ENCODE data around the gene CTBP2.

DNA sequence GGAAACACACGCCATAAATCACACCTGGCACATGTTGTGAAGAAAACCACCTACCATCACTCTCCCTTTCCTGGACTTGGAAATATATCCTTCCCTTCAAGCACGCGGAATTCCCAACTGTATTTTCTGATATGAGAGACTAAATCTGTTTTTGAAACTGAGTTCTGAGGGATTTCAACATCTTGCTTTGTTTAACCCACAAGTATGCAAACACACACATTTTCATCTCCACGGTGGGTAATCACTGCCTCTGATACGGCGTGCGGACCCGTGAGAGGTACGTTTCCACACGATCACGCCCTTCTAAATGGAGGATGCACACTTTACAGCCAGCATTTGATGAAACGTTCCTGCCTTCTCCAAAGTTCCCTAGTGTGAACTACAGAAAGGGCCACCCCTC is 135.0 kb downstream of the CTBP2 start:
- TF ChIP-seq, protein P1, sequence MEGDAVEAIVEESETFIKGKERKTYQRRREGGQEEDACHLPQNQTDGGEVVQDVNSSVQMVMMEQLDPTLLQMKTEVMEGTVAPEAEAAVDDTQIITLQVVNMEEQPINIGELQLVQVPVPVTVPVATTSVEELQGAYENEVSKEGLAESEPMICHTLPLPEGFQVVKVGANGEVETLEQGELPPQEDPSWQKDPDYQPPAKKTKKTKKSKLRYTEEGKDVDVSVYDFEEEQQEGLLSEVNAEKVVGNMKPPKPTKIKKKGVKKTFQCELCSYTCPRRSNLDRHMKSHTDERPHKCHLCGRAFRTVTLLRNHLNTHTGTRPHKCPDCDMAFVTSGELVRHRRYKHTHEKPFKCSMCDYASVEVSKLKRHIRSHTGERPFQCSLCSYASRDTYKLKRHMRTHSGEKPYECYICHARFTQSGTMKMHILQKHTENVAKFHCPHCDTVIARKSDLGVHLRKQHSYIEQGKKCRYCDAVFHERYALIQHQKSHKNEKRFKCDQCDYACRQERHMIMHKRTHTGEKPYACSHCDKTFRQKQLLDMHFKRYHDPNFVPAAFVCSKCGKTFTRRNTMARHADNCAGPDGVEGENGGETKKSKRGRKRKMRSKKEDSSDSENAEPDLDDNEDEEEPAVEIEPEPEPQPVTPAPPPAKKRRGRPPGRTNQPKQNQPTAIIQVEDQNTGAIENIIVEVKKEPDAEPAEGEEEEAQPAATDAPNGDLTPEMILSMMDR (IDR thresholded peaks at IDR 0.05) = no peak
- TF ChIP-seq POLR2A (IDR thresholded peaks at IDR 0.05) = no peak

Measured in thyroid gland (tissue), 4 donors.